Measurements from ENCODE around the gene PPRC1.
A peak's percentile ranks its signal among the peaks of the same experiment; 100 is the strongest.

The PPRC1 gene

GRCh38 chr10:102132563-102133372, at the start of gene PPRC1:
PPRC1 (plus strand) TSS chr10:102133040; CDS start chr10:102133069, 29 bp downstream.
- DNase-seq (ENCODE audit: low read depth): peak; percentile 93

- DNase-seq (ENCODE audit: low read depth): no peak
Measured at GRCh38 chr10:102083541-102083940, 49.3 kb upstream of the PPRC1 start.

GRCh38 chr10:102085336-102085735, 47.5 kb upstream of the PPRC1 start:
- DNase-seq (ENCODE audit: low read depth): no peak

GRCh38 chr10:102086196-102086595, 46.6 kb upstream of the PPRC1 start:
- no peak for DNase-seq (ENCODE audit: low read depth)

- no peak for DNase-seq (ENCODE audit: low read depth)
Measured at GRCh38 chr10:102090772-102091171, 42.1 kb upstream of the PPRC1 start.

GRCh38 chr10:102096449-102096848, 36.4 kb upstream of the PPRC1 start:
- no peak for DNase-seq (ENCODE audit: low read depth)

GRCh38 chr10:102101152-102101551, 31.7 kb upstream of the PPRC1 start:
- DNase-seq (ENCODE audit: low read depth): no peak

- DNase-seq (ENCODE audit: low read depth): no peak
Measured at GRCh38 chr10:102102421-102102820, 30.4 kb upstream of the PPRC1 start.

GRCh38 chr10:102106998-102107397, 25.8 kb upstream of the PPRC1 start:
- no peak for DNase-seq (ENCODE audit: low read depth)

- DNase-seq (ENCODE audit: low read depth): no peak
Measured at GRCh38 chr10:102109166-102110116, 23.4 kb upstream of the PPRC1 start.

GRCh38 chr10:102111276-102111675, 21.6 kb upstream of the PPRC1 start:
- no peak for DNase-seq (ENCODE audit: low read depth)

GRCh38 chr10:102112210-102112817, 20.5 kb upstream of the PPRC1 start:
- no peak for DNase-seq (ENCODE audit: low read depth)

- DNase-seq (ENCODE audit: low read depth): no peak
Measured at GRCh38 chr10:102113261-102113955, 19.4 kb upstream of the PPRC1 start.

GRCh38 chr10:102113956-102114857, 18.6 kb upstream of the PPRC1 start:
- DNase-seq (ENCODE audit: low read depth): no peak

- peak; percentile 85 for DNase-seq (ENCODE audit: low read depth)
Measured at GRCh38 chr10:102114861-102115618, 17.8 kb upstream of the PPRC1 start.

- no peak for DNase-seq (ENCODE audit: low read depth)
Measured at GRCh38 chr10:102115775-102116174, 17.1 kb upstream of the PPRC1 start.

GRCh38 chr10:102116656-102117055, 16.2 kb upstream of the PPRC1 start:
- no peak for DNase-seq (ENCODE audit: low read depth)

- DNase-seq (ENCODE audit: low read depth): peak; percentile 45
Measured at GRCh38 chr10:102117391-102118159, 15.3 kb upstream of the PPRC1 start.

- DNase-seq (ENCODE audit: low read depth): no peak
Measured at GRCh38 chr10:102118867-102119266, 14.0 kb upstream of the PPRC1 start.

All from stimulated activated CD8-positive, alpha-beta memory T cell treated with anti-CD3 and anti-CD28 coated beads, Interleukin-4, amount 100 ng/mL, for 24 hours (primary cell).